H1 (cell line): ENCODE data around the gene LIMS1. TPM values are rescaled to one million over a fixed set of nuclear protein-coding genes. Genes with fewer than 3 reads are reported as not detected.

ENCODE experiments used
- CTCF ChIA-PET: fragments of 300-600 bp; sonication (Branson Sonifier 250); formaldehyde crosslinking; loops from one replicate; lab custom pipeline; 2021; ENCODE audit not compliant: partially characterized antibody; lab: Charles Lee
- POLR2A ChIA-PET: fragments of 300-600 bp; sonication (Branson Sonifier 250); formaldehyde crosslinking; loops from one replicate; lab custom pipeline; 2021; ENCODE audit warnings: inconsistent platforms; ENCODE audit not compliant: partially characterized antibody; lab: Charles Lee
- DNase-seq, 2 experiments: peaks; one replicate each; pipeline versions ENCODE4 v3.0.0 to v3.0.0-alpha.2; 2010 to 2022; ENCODE audit warnings: low spot score in 2 of 2, low read depth in 1 of 2, mixed read lengths in 1 of 2
- FAIRE-seq: peaks from 2 replicates; lab custom pipeline; 2011; peaks lifted over from hg19 to GRCh38; lab: Jason Lieb, UNC
- H2AFZ ChIP-seq: 2 replicates; pipeline ENCODE4 v1.8.1; 2012; ENCODE audit warnings: low read length, inconsistent platforms
- H2AK5ac ChIP-seq: 2 replicates; pipeline ENCODE4 v1.6.1; 2013; ENCODE audit warnings: low read depth, low read length
- H2BK120ac ChIP-seq: replicated peaks from 2 replicates; pipeline ENCODE3; 2013; ENCODE audit warnings: low read depth, low read length, inconsistent platforms
- H2BK12ac ChIP-seq: 2 replicates; pipeline ENCODE4 v1.6.1; 2013; ENCODE audit warnings: low read depth, low read length
- H2BK15ac ChIP-seq: 2 replicates; pipeline ENCODE4 v1.6.1; 2013; ENCODE audit warnings: low read length
- H2BK20ac ChIP-seq: 2 replicates; pipeline ENCODE4 v1.6.1; 2013; ENCODE audit warnings: low read length
- H2BK5ac ChIP-seq: 2 replicates; pipeline ENCODE4 v1.6.1; 2013; ENCODE audit warnings: low read depth, low read length
- H3K14ac ChIP-seq: 2 replicates; pipeline ENCODE4 v1.6.1; 2013; ENCODE audit warnings: inconsistent platforms; ENCODE audit not compliant: insufficient read length
- H3K18ac ChIP-seq: 2 replicates; pipeline ENCODE4 v1.6.1; 2013; ENCODE audit warnings: low read length; ENCODE audit errors: extremely low read depth
- H3K23ac ChIP-seq: 2 replicates; pipeline ENCODE4 v1.6.1; 2013; ENCODE audit warnings: inconsistent platforms; ENCODE audit not compliant: insufficient read length
- H3K23me2 ChIP-seq: 2 replicates; pipeline ENCODE4 v1.6.1; 2013; ENCODE audit warnings: low read depth, low read length
- H3K27ac ChIP-seq: 2 replicates; pipeline ENCODE4 v1.6.1; 2011; ENCODE audit warnings: low read depth, low read length, inconsistent platforms
- H3K27me3 ChIP-seq, 4 experiments: replicated peaks in 1 of 4; 1 replicate in 1 of 4; 2 replicates in 3 of 4; pipeline versions ENCODE4 v1.6.1 to v1.8.1; 2011 to 2013; ENCODE audit warnings: low read length in 3 of 4, mild to moderate bottlenecking in 3 of 4, inconsistent platforms in 2 of 4, mixed read lengths in 2 of 4, moderate library complexity in 1 of 4; ENCODE audit not compliant: control insufficient read depth in 3 of 4, insufficient read depth in 3 of 4; ENCODE audit errors: extremely low read depth in 1 of 4
- H3K36me3 ChIP-seq, 4 experiments: 2 replicates each; pipeline versions ENCODE4 v1.6.1 to v1.8.1; 2011 to 2013; ENCODE audit warnings: mild to moderate bottlenecking in 4 of 4, low read length in 3 of 4, moderate library complexity in 2 of 4, control low read depth in 1 of 4, inconsistent platforms in 1 of 4; ENCODE audit not compliant: insufficient read depth in 4 of 4, control insufficient read depth in 2 of 4
- H3K4ac ChIP-seq: replicated peaks from 2 replicates; pipeline ENCODE3; 2013; ENCODE audit warnings: low read length, low read depth, mixed read lengths, inconsistent platforms; ENCODE audit not compliant: insufficient read length
- H3K4me1 ChIP-seq, 4 experiments: replicated peaks in 1 of 4; 1 replicate in 1 of 4; 2 replicates in 3 of 4; pipeline versions ENCODE4 v1.6.1 to v1.8.1; 2011 to 2013; ENCODE audit warnings: low read length in 3 of 4, inconsistent platforms in 2 of 4, mixed read lengths in 1 of 4; ENCODE audit not compliant: insufficient read depth in 4 of 4, control insufficient read depth in 3 of 4
- H3K4me2 ChIP-seq, 2 experiments: 2 replicates each; pipeline versions ENCODE4 v1.6.1 to v1.8.1; 2011 to 2013; ENCODE audit warnings: low read depth in 2 of 2, low read length in 2 of 2, control low read depth in 1 of 2, inconsistent platforms in 1 of 2, mild to moderate bottlenecking in 1 of 2; ENCODE audit not compliant: insufficient read depth in 1 of 2
- H3K4me3 ChIP-seq, 4 experiments: fragments of 200-600, 300-600 bp in 1 of 4; sonication (generic), shearing (Covaris generic), sonication (Bioruptor Twin) in 1 of 4; 2 replicates each; pipeline versions ENCODE4 v1.5.1 to v1.8.1; 2011 to 2016; ENCODE audit warnings: low read length in 4 of 4, low read depth in 3 of 4, control low read depth in 2 of 4, inconsistent platforms in 2 of 4, mild to moderate bottlenecking in 2 of 4, mixed read lengths in 1 of 4, moderate library complexity in 1 of 4; ENCODE audit not compliant: insufficient read depth in 2 of 4; ENCODE audit errors: extremely low read depth in 1 of 4
- H3K56ac ChIP-seq: replicated peaks from 2 replicates; pipeline ENCODE3; 2013; ENCODE audit warnings: low read depth, mild to moderate bottlenecking, mixed read lengths, low read length, inconsistent platforms; ENCODE audit not compliant: insufficient read length
- H3K79me1 ChIP-seq: 2 replicates; pipeline ENCODE4 v1.6.1; 2013; ENCODE audit warnings: low read depth, low read length, control low read depth
- H3K79me2 ChIP-seq, 2 experiments: 2 replicates each; pipeline versions ENCODE4 v1.6.1 to v1.8.1; 2012 to 2013; ENCODE audit warnings: low read length in 2 of 2, mild to moderate bottlenecking in 2 of 2, inconsistent platforms in 1 of 2; ENCODE audit not compliant: insufficient read depth in 2 of 2, control insufficient read depth in 1 of 2
- H3K9ac ChIP-seq, 4 experiments: replicated peaks in 1 of 4; 1 replicate in 1 of 4; 2 replicates in 3 of 4; pipeline versions ENCODE4 v1.6.1 to v1.8.1; 2011 to 2013; ENCODE audit warnings: low read depth in 3 of 4, low read length in 3 of 4, control low read depth in 2 of 4, mild to moderate bottlenecking in 2 of 4, moderate library complexity in 2 of 4, inconsistent platforms in 1 of 4; ENCODE audit errors: extremely low read depth in 1 of 4
- H3K9me3 ChIP-seq, 2 experiments: 2 replicates each; pipeline versions ENCODE4 v1.6.1 to v1.8.1; 2012 to 2013; ENCODE audit warnings: mild to moderate bottlenecking in 2 of 2, moderate library complexity in 2 of 2, control low read depth in 1 of 2, inconsistent platforms in 1 of 2, low read depth in 1 of 2, low read length in 1 of 2, mixed read lengths in 1 of 2; ENCODE audit not compliant: insufficient read depth in 2 of 2
- H4K20me1 ChIP-seq, 2 experiments: replicated peaks in 1 of 2; 2 replicates each; pipeline versions ENCODE3 to v1.8.1; 2011 to 2013; ENCODE audit warnings: inconsistent platforms in 2 of 2, low read length in 2 of 2, mild to moderate bottlenecking in 1 of 2; ENCODE audit not compliant: insufficient read depth in 2 of 2, control insufficient read depth in 1 of 2
- H4K5ac ChIP-seq: 2 replicates; pipeline ENCODE4 v1.6.1; 2013; ENCODE audit warnings: low read length, low read depth, mixed read lengths, inconsistent platforms; ENCODE audit not compliant: insufficient read length
- H4K8ac ChIP-seq: 2 replicates; pipeline ENCODE4 v1.8.0; 2013; ENCODE audit warnings: mild to moderate bottlenecking, moderate library complexity, low read length, inconsistent platforms; ENCODE audit not compliant: insufficient read depth; ENCODE audit errors: extremely low read depth
- H4K91ac ChIP-seq: replicated peaks from 2 replicates; pipeline ENCODE3; 2013; ENCODE audit warnings: low read length, mixed read lengths, inconsistent platforms; ENCODE audit not compliant: insufficient read length
- BRCA1 ChIP-seq: IDR thresholded peaks from 2 replicates; pipeline ENCODE4 v1.6.1; 2012; ENCODE audit warnings: low read depth, low read length, improper control_type of control experiment
- CHD2 ChIP-seq: IDR thresholded peaks from 2 replicates; pipeline ENCODE4 v1.6.1; 2012; ENCODE audit warnings: low read length, improper control_type of control experiment
- EGR1 ChIP-seq: IDR thresholded peaks from 2 replicates; pipeline ENCODE4 v1.6.1; 2011; ENCODE audit warnings: low read depth, low read length, borderline replicate concordance
- JUN ChIP-seq: IDR thresholded peaks from 2 replicates; pipeline ENCODE4 v1.6.1; 2011; ENCODE audit warnings: low read depth, mild to moderate bottlenecking, improper control_type of control experiment, low read length
- KDM4A ChIP-seq: IDR thresholded peaks from one replicate; pipeline ENCODE4 v1.7.1; 2012; ENCODE audit warnings: low read depth, mild to moderate bottlenecking, moderate library complexity, low read length, inconsistent platforms; ENCODE audit not compliant: severe bottlenecking
- RAD21 ChIP-seq, 2 experiments: IDR thresholded peaks in 1 of 2; conservative IDR thresholded peaks in 1 of 2; 2 replicates each; pipeline ENCODE4 v1.6.1; 2011; ENCODE audit warnings: low read depth in 2 of 2, low read length in 2 of 2, improper control_type of control experiment in 1 of 2, inconsistent platforms in 1 of 2, mild to moderate bottlenecking in 1 of 2, moderate library complexity in 1 of 2
- RBBP5 ChIP-seq: IDR thresholded peaks from 2 replicates; pipeline ENCODE4 v1.7.1; 2012; ENCODE audit warnings: low read depth, mild to moderate bottlenecking, inconsistent platforms, low read length, moderate library complexity, borderline replicate concordance
- SAP30 ChIP-seq: fragments of 300-600 bp; sonication (generic); IDR thresholded peaks from 2 replicates; pipeline ENCODE4 v1.7.1; 2012; ENCODE audit warnings: low read length, moderate library complexity, mild to moderate bottlenecking, inconsistent platforms; ENCODE audit not compliant: insufficient read depth, insufficient replicate concordance
- SIN3A ChIP-seq, 2 experiments: IDR thresholded peaks in 1 of 2; conservative IDR thresholded peaks in 1 of 2; 2 replicates each; pipeline ENCODE4 v1.6.1; 2011 to 2012; ENCODE audit warnings: low read length in 2 of 2, improper control_type of control experiment in 1 of 2, low read depth in 1 of 2, mild to moderate bottlenecking in 1 of 2
- TAF7 ChIP-seq: optimal IDR thresholded peaks from 2 replicates; pipeline ENCODE3; 2011; ENCODE audit warnings: low read depth, mild to moderate bottlenecking, inconsistent platforms, low read length, moderate library complexity, borderline replicate concordance
- WGBS, 2 experiments: shearing (Covaris generic) in 1 of 2; methylation state at CpG; one replicate each; pipeline versions ENCODE4 v1.1.6 to v1.1.7; 2013 to 2015; ENCODE audit warnings: low lambda C conversion rate in 2 of 2, mixed read lengths in 2 of 2, inconsistent platforms in 1 of 2, low coverage in 1 of 2, missing lambda C conversion rate in 1 of 2; ENCODE audit not compliant: insufficient replicate concordance in 2 of 2, insufficient coverage in 1 of 2, insufficient read length in 1 of 2; ENCODE audit errors: extremely low coverage in 1 of 2, missing lambda C conversion rate in 1 of 2; 5-methylcytosine and 5-hydroxymethylcytosine counted together
- polyA plus RNA-seq, 7 experiments: library from polyadenylated mRNA; depleted of rRNA in 3 of 7; stranded (reverse) in 5 of 7; unstranded in 2 of 7; fragments of >200 nt in 5 of 7; fragments of 200-250 nt in 2 of 7; gene quantifications; 1 replicate in 5 of 7; 2 replicates in 1 of 7; 4 replicates in 1 of 7; pipeline versions ENCODE4 v1.2.1 to v1.2.3, GENCODE V29; 2011 to 2013; ENCODE audit warnings: missing spikeins in 2 of 7, mixed read lengths in 2 of 7
- total RNA-seq: library from RNA; stranded (reverse); fragmentation: NEBNext Ultra II Directional; extraction: Animal tissue kit (Norgen Biotek cat#: 25700); gene quantifications from 2 replicates; pipeline ENCODE4 v1.2.1, GENCODE V29; 2021

The LIMS1 gene
- total and polyA plus RNA-seq, 2 of the 8 experiments (the other 6 are each of a cell fraction or from before 2014, with no cell fraction given), result 24.1 to 36.7 TPM

DNA sequence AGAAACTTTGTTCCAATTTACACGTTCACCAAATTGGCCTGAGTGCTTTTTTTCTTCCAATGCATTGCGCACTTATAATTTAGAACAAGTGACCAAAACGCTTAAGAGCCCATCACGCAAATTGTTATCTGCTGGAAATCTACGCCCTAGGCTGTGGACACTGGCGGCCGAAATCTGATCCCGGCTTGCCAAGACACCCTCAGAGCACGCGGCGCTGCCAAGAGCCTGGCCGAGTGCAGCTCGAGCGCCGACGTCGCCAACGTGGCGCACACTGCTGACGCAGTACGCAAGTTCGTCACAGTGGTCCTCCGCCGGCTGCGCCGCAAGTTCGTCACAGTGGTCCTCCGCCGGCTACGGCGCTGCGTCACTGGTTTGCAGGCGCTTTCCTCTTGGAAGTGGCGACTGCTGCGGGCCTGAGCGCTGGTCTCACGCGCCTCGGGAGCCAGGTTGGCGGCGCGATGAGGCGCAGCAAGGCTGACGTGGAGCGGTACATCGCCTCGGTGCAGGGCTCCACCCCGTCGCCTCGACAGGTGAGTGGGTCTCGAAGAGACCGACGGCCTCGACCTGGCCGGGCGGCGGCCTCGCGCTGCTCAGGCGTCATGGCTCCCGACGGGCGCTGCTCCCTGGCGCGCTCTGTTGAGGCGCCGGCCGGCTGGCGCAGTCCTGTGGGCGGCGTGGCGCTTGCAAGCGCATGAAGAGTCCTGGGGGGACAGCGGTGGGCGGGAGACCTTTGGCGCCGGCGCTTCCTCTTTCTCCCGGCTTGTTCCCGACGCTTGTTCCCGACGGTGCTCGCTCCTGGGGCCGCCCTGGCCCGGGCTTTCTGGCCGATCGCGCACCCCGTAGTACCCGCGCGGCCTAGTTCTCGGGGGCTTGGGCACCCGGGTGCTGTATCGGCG, 185.1 kb downstream of the LIMS1 start, which contains the start of gene RANBP2:
TSS of gene RANBP2 (plus strand) at position 334 of the 896 bp plus-strand sequence. CDS start at position 459, 125 bp downstream.
- Histone ChIP-seq H3K14ac (no peak within 1 kb of the TSS), H4K20me1 (peaks cover 0 to 2% of the 10 kb centered on the region in 2 experiments), H2BK5ac (peak within 1 kb of the TSS; percentile 97), H2AK5ac (no peak within 1 kb of the TSS), H3K27me3 (no peaks in the 10 kb centered on the region), H2BK20ac (no peak within 1 kb of the TSS), H2BK120ac (no peak within 1 kb of the TSS), H4K5ac (peak within 1 kb of the TSS; percentile 94), H4K8ac (peak within 1 kb of the TSS; percentile 97), H3K9me3 (no peaks in the 10 kb centered on the region), H2AFZ (peak within 1 kb of the TSS; percentile 76), H3K18ac (peak within 1 kb of the TSS; percentile 93), H3K4ac (peak within 1 kb of the TSS; percentile 55), H4K91ac (no peak within 1 kb of the TSS), H3K36me3 (no peaks in the 10 kb centered on the region), H3K4me2 (peak within 1 kb of the TSS; percentile 60 to 66), H3K79me1 (no peaks in the 10 kb centered on the region), H3K4me1 (peaks cover 0 to 3% (median 0%) of the 10 kb centered on the region in 4 experiments; a peak in 1 of 7 replicates), H3K27ac (peak within 1 kb of the TSS; percentile 95), H2BK15ac (no peak within 1 kb of the TSS), H3K23me2 (no peaks in the 10 kb centered on the region), H2BK12ac (0 out of 2 replicates have a peak within 1 kb of the TSS, but pooled peaks have one; percentile 68), H3K56ac (peak within 1 kb of the TSS; percentile 82), H3K4me3 (peak within 1 kb of the TSS; percentile 62 to 81 (median 67)), H3K79me2 (peaks cover 2 to 42% of the 10 kb centered on the region in 2 experiments; a peak in 3 of 4 replicates), H3K23ac (no peak within 1 kb of the TSS), H3K9ac (peak within 1 kb of the TSS; percentile 75 to 97 (median 92))
- DNase-seq (peak; percentile 95), FAIRE-seq (no peak)
- CTCF ChIA-PET, result no interaction called here
- WGBS, 2 experiments, result 4% methylated on average over 79 of the region's 97 CpGs; no CpG with 5 or more reads in 1 of the 2 experiments
- POLR2A ChIA-PET, result interaction anchor here (0.6 kb wide), 1 partner anchor 101 kb away, joined by 3 read pairs; no protein-coding TSS in a partner anchor
- peak; percentile 68 for TF ChIP-seq CHD2
- peak; percentile 99 for TF ChIP-seq KDM4A
- TF ChIP-seq SIN3A (conservative IDR thresholded peaks at IDR 0.05 in 1 of 2, IDR thresholded peaks at IDR 0.05 in 1 of 2; ENCODE audit: low read depth in 1 of 2, low read length in 2 of 2), result peak in 1 of 2 experiments; percentile 81; a peak in 2 of 4 replicates
- TF ChIP-seq TAF7, result no peak
- TF ChIP-seq EGR1, result no peak
- TF ChIP-seq JUN, result no peak
- TF ChIP-seq RAD21 (IDR thresholded peaks at IDR 0.05 in 1 of 2, conservative IDR thresholded peaks at IDR 0.05 in 1 of 2; ENCODE audit: low read depth in 2 of 2, low read length in 2 of 2), result no peak
- TF ChIP-seq RBBP5, result peak; percentile 86
- no peak for TF ChIP-seq SAP30
- no peak; the same call in 1 of the 2 replicates for TF ChIP-seq BRCA1
